HS-5 (cell line): ENCODE measurements around the gene TIMP2.

ENCODE experiments used
- DNase-seq: peaks from one replicate; pipeline ENCODE4 v3.0.0-alpha.2; 2012; ENCODE audit warnings: low read depth

TIMP2 gene

GRCh38 chr17:78812855-78813254 lies 112.3 kb downstream of the TIMP2 start:
- no peak for DNase-seq

GRCh38 chr17:78808163-78808562 lies 117.0 kb downstream of the TIMP2 start:
- DNase-seq, result no peak

- no peak for DNase-seq
These were observed 118.7 kb downstream of the TIMP2 start for GRCh38 chr17:78806451-78806850.

GRCh38 chr17:78805301-78805700 lies 119.9 kb downstream of the TIMP2 start:
- no peak for DNase-seq

GRCh38 chr17:78804777-78805176 lies 120.4 kb downstream of the TIMP2 start:
- DNase-seq, result no peak

- DNase-seq, result no peak
These were observed 121.9 kb downstream of the TIMP2 start for GRCh38 chr17:78803186-78803845.
